ENCODE results near the gene NR2C2.

DNA sequence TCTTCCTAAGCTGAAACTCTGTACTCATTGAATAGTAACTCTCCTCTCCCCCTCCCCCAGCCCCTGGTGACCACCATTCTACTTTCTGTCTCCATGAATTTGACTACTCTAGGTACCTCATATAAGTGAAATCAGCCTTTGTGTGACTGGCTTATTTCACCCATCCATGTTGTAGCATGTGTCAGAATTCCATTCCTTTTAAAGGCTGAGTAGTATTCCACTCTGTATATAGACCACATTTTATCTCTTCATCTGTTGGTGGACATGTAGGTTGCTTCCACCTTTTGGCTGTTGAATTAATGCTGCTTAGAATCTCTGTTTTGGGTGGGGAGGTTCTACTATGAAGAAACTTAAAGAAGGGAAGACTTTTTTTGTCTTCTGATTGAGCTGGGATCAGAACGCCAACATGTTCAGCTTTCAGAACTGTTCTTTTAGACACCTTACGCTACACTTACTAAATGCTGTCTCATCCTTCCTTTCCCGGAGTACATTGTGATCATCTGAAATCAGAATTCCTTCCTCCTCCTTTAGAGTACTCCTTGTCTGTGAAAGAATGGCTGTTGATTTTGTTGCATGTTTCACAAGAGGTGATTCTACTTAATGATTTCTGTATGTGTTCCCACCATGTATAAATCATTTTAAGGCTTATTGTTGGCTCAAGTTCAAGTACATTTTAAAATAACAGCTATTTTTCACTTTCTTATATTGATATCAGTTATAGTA, 67.4 kb downstream of the NR2C2 start:
- TF ChIP-seq, protein P1, sequence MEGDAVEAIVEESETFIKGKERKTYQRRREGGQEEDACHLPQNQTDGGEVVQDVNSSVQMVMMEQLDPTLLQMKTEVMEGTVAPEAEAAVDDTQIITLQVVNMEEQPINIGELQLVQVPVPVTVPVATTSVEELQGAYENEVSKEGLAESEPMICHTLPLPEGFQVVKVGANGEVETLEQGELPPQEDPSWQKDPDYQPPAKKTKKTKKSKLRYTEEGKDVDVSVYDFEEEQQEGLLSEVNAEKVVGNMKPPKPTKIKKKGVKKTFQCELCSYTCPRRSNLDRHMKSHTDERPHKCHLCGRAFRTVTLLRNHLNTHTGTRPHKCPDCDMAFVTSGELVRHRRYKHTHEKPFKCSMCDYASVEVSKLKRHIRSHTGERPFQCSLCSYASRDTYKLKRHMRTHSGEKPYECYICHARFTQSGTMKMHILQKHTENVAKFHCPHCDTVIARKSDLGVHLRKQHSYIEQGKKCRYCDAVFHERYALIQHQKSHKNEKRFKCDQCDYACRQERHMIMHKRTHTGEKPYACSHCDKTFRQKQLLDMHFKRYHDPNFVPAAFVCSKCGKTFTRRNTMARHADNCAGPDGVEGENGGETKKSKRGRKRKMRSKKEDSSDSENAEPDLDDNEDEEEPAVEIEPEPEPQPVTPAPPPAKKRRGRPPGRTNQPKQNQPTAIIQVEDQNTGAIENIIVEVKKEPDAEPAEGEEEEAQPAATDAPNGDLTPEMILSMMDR (IDR thresholded peaks at IDR 0.05): no peak
- TF ChIP-seq POLR2A (IDR thresholded peaks at IDR 0.05): no peak
